HG03342 (cell line): ENCODE results near the gene HRH2.
"Not testable (repeated sequence)": the region's sequence is repeated elsewhere in the genome, so short reads cannot be mapped to it uniquely, and the experiment has no call there.

ENCODE experiments used
- ATAC-seq: cut with Tn5 transposase; IDR thresholded peaks from one replicate; pipeline ENCODE4 v1.9.1; 2021; ENCODE audit warnings: mild to moderate bottlenecking, moderate library complexity; ENCODE audit not compliant: unreplicated experiment

The HRH2 gene

GRCh38 chr5:175711472-175712312 lies 53.8 kb downstream of the HRH2 start:
- no peak for ATAC-seq

GRCh38 chr5:175712313-175712680 lies 54.4 kb downstream of the HRH2 start:
- ATAC-seq: no peak

GRCh38 chr5:175712681-175713085 lies 54.8 kb downstream of the HRH2 start:
- no peak for ATAC-seq

DNA sequence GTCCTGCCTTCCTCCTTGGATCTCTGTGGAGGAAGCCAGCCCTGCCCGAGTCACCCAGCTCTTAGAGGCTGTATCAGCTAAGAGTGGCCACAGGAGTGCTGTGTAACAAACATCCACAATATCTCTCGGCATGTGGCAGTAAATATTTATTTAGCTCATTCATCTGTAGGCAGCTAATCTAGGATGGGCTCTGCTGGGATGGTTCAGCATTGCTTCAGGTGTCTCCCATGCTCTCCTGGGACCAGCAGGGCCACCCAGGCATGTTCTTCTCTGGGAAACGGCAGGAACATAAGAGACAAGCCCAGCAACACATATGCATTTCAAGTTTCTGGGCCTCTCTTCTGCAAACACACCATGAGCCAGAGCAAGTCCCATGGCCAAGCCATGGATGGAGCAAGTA lies 56.1 kb downstream of the HRH2 start:
- no peak for ATAC-seq

DNA sequence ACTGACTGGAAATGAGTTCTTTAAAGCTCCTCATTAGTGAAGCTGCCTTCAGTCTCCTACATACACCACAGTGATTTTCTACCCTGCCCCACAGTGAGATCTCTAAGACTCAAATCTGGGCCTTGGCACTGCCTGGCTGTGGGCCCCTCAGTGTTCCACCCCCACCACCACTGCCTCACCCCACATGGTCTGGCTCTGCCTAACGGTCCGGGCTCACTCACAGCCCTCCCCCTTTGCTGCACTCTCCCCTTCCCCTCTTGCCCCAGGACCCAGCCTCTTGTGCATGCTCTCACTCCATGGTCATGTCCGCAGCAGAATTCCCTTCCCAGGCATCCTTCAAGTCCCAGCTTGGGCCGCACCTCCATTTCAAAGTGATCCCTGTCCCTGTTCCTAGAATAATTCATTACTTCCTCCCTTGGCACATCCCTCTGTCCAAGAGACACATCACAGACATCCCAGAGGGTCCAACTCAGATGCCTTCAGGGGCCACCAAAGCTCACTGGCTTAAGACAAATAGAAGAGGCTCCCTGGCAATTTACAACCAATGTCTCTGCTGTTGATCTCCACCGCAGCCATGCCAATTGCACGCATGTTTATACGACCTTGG lies 56.7 kb downstream of the HRH2 start:
- ATAC-seq: no peak

DNA sequence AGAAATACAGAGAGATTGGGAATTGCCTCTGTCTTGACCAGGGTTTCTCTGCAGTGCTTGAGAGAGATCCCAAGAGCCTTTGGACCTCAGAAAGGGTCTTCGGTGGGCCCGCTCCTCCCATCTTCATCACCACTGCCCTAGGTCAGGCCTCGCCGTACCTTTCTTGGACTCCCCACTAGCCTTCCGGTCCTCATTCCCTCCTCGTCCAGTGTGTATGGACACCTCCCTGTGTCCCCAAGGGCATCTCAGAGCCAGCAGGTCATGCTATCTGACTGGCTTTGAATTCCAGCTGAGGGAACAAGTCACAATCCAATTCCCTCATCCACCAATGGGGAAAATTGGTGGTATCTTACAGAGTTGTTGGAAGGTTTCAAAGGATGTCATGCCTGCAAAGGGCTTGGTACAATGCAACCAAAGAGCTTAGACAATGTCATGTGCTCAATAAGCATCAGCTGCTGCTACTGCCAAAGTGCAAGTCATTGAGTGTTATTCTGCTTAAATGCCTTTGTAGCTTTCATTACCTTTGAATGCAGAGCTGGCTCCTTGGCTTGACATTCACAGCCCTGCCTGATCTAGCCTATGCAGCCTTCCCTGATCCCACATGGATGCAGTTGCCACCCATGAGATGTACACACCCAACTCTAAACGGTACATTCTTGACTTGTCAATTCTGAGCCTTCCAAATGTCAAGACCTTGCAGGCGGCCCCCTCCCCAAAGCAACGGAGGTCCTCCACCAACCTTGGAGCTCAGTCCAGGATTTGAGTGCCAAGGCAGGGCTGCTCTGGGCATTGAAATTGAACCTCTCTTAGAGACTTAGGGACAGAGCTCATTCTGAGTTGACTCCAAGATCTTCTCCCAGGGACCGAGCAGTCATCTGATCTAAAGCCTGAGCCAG lies 58.0 kb downstream of the HRH2 start:
- no peak for ATAC-seq

DNA sequence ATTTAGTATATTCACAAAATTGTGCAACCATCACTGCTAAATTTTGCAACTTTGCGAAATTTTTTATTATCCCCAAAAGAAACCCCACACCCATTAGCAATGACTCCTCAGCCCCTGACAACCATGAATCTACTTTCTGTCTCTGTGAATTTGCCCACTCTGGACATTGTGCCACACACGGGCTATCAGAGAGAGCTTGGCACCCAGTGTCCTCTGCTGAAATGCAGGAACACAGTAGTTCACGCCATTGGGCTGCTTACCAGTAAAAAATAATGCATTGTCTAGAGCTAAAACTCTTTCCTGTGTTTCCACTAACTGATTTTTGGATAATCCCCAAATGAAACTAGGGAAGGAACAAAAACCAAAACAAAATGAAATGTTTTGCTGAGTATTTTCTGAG lies 60.0 kb downstream of the HRH2 start:
- ATAC-seq: no peak

GRCh38 chr5:175718401-175719108 lies 60.7 kb downstream of the HRH2 start:
- no peak for ATAC-seq

DNA sequence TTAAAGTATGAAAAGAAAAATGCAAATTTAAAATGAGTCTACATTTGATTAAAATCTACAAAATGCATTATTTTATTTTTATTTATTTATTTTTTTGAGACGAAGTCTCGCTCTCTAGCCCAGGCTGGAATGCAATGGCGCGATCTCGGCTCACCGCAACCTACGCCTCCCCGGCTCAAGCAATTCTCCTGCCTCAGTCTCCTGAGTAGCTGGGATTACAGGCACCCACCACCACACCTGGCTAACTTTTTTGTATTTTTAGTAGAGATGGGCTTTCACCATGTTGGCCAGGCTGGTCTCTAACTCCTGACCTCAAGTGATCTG lies 61.2 kb downstream of the HRH2 start:
- ATAC-seq: not testable (repeated sequence)

GRCh38 chr5:175724314-175725275 lies 66.7 kb downstream of the HRH2 start:
- no peak for ATAC-seq

DNA sequence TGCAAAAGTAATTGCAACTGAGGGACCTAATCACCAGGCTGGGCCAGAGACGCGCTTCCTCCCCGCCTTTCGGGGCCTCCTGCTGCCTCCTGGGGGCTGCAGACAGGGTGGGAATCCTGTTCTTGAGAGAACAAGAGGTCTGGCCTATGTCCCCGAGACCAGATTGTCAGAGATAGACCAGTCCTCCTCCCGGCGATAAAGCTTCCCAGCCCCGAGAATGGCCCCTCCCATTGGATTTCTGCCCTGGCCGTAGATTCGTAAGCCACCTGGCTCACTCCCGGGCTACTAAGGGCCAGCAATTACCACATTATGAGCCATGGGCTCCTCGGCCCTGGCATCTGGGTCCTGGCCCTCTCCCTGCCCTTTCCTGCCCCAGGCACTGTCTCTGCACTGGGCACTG lies 70.4 kb downstream of the HRH2 start:
- ATAC-seq: no peak

GRCh38 chr5:175728885-175729828 lies 71.3 kb downstream of the HRH2 start:
- peak; percentile 9 for ATAC-seq

GRCh38 chr5:175729829-175730277 lies 72.0 kb downstream of the HRH2 start:
- peak; percentile 81 for ATAC-seq

- no peak for ATAC-seq
Measured at GRCh38 chr5:175731172-175731571, 73.3 kb downstream of the HRH2 start.

- no peak for ATAC-seq
Measured at GRCh38 chr5:175731756-175732465, 74.0 kb downstream of the HRH2 start.

- no peak for ATAC-seq
Measured at GRCh38 chr5:175733017-175733416, 75.1 kb downstream of the HRH2 start.

DNA sequence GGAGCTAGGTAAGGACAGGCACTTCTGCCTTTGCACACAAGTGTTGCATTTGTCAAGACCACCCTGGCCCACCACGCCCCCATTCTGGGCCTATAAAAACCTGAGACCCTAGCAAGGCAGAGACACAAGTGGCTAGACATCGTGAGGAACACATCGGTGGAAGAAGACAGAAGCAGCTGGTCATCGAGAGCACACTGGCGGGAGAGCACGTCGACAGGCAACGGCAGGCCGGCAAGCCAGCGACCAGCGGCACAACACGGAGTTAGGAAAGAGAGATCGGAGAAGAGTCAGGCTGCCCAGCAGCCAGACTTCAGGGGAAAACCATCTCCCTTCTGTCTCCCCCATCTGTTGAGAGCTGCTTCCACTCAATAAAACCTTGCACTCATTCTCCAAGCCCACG lies 76.1 kb downstream of the HRH2 start:
- ATAC-seq: no peak

DNA sequence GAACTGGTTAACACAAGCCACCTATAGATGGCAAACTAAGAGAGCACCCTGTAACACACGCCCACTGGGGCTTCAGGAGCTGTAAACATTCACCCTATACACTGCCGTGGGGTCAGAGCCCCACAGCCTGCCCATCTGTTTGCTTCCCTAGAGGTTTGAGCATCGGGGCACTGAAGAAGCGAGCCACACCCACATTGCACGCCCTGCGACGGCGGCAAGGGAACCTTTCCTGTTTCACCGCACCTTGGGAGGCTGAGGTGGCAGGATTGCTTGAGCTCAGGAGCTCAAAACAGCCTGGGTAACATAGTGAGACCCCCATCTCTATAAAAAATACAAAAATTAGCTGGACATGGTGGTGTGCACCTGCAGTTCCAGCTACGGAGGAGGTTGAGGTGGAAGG lies 76.6 kb downstream of the HRH2 start:
- ATAC-seq: no peak
